Measurements from ENCODE around the gene ALDH4A1. TPM values are rescaled to one million over a fixed set of nuclear protein-coding genes. Genes with fewer than 3 reads are reported as not detected.

The ALDH4A1 gene
- total RNA-seq, 1 experiment from 2014 or later: 18.4 TPM

DNA sequence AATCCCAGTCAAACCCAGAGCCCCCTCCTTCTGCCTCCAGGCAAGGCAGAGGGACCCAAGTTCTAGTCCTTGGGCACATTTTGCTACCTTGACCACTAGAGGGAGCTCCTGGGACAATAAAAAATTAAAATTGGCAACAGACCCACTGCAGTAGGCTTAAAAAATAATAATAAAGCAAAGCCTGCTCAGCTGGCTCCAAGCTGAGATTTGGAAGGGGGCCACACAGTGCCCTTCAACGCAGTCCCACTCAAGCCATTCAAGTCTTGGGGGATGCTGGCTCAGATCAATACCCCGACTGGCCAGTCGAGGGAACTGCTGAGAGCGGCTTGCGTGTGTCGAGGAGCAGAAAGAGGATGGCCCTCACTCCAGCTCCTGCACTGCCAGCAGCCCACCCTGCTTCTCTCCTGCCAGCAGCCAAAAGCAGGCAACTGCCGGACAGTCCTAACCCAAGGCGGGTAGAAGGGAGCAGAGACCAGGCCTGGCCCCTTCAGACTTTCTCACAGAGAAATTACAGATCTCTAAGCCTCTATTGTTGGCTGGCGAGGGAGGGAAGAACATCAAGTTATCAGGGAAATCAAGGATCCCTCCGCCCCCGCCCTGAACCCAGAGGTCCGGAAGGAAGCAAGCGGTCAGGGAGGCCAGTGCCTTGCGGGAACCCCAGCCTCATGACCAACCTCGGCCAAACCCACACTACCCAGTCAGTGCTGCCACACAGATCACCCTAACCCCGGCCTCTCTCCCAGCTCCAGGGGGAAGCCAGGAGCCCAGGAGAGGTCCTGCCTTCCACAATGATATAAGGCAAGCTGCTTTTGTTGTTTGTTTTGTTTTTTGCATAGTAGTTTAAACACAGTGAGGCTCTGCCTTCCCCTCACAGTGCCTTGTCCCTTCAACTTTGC is 4.9 kb upstream of the ALDH4A1 start:
- intact Hi-C loops (cut with micrococcal nuclease; ENCODE audit: unreplicated experiment): loop anchor here (2.0 to 10.0 kb wide), 2 partner anchors 190 to 748 kb away; no protein-coding TSS in a partner anchor
- POLR2A ChIA-PET (ENCODE audit: low non-redundant PET): interaction anchor here (0.6 kb wide), 2 partner anchors 104 to 110 kb away, joined by 3 to 5 read pairs; no protein-coding TSS in a partner anchor
- H3K36me3 ChIP-seq (ENCODE audit: insufficient read depth, low read length, poor library complexity, severe bottlenecking): peaks cover 12% of the 10 kb centered on the region
- BruUV-seq (replicated peaks): no TSS peak
- peaks cover 8% of the 10 kb centered on the region for H3K4me1 ChIP-seq (ENCODE audit: insufficient read depth, low read length, poor library complexity, severe bottlenecking)
- H3K27me3 ChIP-seq (replicated peaks; ENCODE audit: insufficient read depth, low read depth, low read length, poor library complexity): no peaks in the 10 kb centered on the region
- CTCF ChIA-PET: interaction anchor here (0.6 to 2.1 kb wide), 11 partner anchors 19 to 753 kb away, joined by 3 to 11 read pairs (median 6); partner anchors contain the start of gene IFFO2
- DNase-seq (ENCODE audit: low spot score): peak; percentile 80
- H3K4me3 ChIP-seq (ENCODE audit: low read depth, low read length, poor library complexity, severe bottlenecking): no peak overlapping the region
- TF ChIP-seq, protein P1, sequence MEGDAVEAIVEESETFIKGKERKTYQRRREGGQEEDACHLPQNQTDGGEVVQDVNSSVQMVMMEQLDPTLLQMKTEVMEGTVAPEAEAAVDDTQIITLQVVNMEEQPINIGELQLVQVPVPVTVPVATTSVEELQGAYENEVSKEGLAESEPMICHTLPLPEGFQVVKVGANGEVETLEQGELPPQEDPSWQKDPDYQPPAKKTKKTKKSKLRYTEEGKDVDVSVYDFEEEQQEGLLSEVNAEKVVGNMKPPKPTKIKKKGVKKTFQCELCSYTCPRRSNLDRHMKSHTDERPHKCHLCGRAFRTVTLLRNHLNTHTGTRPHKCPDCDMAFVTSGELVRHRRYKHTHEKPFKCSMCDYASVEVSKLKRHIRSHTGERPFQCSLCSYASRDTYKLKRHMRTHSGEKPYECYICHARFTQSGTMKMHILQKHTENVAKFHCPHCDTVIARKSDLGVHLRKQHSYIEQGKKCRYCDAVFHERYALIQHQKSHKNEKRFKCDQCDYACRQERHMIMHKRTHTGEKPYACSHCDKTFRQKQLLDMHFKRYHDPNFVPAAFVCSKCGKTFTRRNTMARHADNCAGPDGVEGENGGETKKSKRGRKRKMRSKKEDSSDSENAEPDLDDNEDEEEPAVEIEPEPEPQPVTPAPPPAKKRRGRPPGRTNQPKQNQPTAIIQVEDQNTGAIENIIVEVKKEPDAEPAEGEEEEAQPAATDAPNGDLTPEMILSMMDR (conservative IDR thresholded peaks at IDR 0.05; ENCODE audit: low read depth, low read length): peak; percentile 93
- TF ChIP-seq EZH2 (IDR thresholded peaks at IDR 0.05; ENCODE audit: borderline replicate concordance, low read depth, low read length, poor library complexity, severe bottlenecking): no peak
- H3K9me3 ChIP-seq (ENCODE audit: low read depth, low read length, poor library complexity, severe bottlenecking): no peaks in the 10 kb centered on the region
- H3K27ac ChIP-seq (ENCODE audit: low read depth, low read length, poor library complexity, severe bottlenecking): peak overlapping the region; percentile 37

DNA sequence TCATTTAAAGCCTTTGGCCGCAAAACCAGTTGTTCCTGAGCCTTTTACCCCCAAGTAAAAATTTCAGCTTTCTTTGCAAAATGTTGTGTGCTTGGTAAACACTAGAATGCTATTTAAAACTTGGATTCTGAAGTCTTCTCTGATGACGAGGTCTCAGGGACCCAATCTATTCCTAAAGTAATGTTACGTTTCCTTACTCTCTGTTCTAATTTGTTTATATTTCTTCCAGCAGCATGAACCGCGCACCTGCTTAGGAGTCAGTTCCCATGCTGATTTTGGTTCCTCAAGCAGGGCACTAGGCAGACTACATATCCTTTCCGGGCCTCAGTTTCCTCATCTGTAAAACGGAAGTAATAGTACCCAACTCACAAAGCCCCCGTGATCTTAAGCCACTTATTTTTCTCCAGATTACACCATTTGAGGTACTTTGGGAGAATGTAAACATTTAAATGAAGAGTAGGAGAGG is 969 bp upstream of the ALDH4A1 start:
- no peak for TF ChIP-seq EZH2 (IDR thresholded peaks at IDR 0.05; ENCODE audit: borderline replicate concordance, low read depth, low read length, poor library complexity, severe bottlenecking)
- TF ChIP-seq, protein P1 (conservative IDR thresholded peaks at IDR 0.05; ENCODE audit: low read depth, low read length): no peak
- H3K36me3 ChIP-seq (ENCODE audit: insufficient read depth, low read length, poor library complexity, severe bottlenecking): no peaks in the 10 kb centered on the region
- CTCF ChIA-PET: interaction anchor here (1.7 to 3.6 kb wide), 2 partner anchors 10 to 19 kb away, joined by 4 to 18 read pairs; no protein-coding TSS in a partner anchor
- peak overlapping the region; percentile 89 for H3K4me3 ChIP-seq (ENCODE audit: low read depth, low read length, poor library complexity, severe bottlenecking)
- DNase-seq (ENCODE audit: low spot score): no peak
- intact Hi-C loops (cut with micrococcal nuclease; ENCODE audit: unreplicated experiment): loop anchor here (10.0 kb wide), 1 partner anchor 751 kb away; no protein-coding TSS in a partner anchor
- POLR2A ChIA-PET (ENCODE audit: low non-redundant PET): no interaction called here
- no peaks in the 10 kb centered on the region for H3K27me3 ChIP-seq (replicated peaks; ENCODE audit: insufficient read depth, low read depth, low read length, poor library complexity)
- BruUV-seq (replicated peaks): TSS peak; percentile 88
- peaks cover 26% of the 10 kb centered on the region for H3K4me1 ChIP-seq (ENCODE audit: insufficient read depth, low read length, poor library complexity, severe bottlenecking)
- H3K27ac ChIP-seq (ENCODE audit: low read depth, low read length, poor library complexity, severe bottlenecking): peak overlapping the region; percentile 95
- no peaks in the 10 kb centered on the region for H3K9me3 ChIP-seq (ENCODE audit: low read depth, low read length, poor library complexity, severe bottlenecking)

DNA sequence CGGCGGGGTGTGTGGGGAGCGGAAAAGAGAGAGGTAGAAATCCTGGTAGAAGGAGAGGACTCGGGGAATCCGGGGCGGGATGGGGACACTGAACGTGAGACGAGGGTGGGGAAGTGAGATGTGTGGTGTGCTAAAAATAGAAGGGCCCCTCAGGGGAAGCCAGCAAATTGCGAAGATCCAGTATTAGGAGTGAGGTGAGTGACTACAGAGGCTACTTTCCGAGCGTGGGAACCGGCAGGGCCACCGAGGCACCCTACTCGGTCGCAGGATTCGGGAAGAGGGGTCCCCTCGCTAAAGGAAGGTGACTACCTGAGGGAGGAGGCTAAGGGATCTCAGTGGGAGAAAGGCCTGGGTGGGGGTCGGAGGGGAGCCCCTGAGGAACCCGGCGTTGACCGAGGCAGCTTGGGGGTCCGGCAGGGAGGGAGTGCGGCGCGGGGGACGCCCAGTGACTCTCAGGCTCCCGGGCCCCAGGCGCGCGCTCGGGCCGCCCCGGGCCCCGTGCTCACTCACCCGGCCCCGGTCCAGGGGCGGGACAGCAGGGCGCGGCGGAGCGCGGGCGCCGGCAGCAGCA is 318 bp downstream of the ALDH4A1 start:
- peak; percentile 25 for DNase-seq (ENCODE audit: low spot score)
- peaks cover 22% of the 10 kb centered on the region for H3K4me1 ChIP-seq (ENCODE audit: insufficient read depth, low read length, poor library complexity, severe bottlenecking)
- TF ChIP-seq, protein P1 (conservative IDR thresholded peaks at IDR 0.05; ENCODE audit: low read depth, low read length): no peak
- TF ChIP-seq EZH2 (IDR thresholded peaks at IDR 0.05; ENCODE audit: borderline replicate concordance, low read depth, low read length, poor library complexity, severe bottlenecking): no peak
- H3K27ac ChIP-seq (ENCODE audit: low read depth, low read length, poor library complexity, severe bottlenecking): peak overlapping the region; percentile 95
- ChIA-PET POLR2A (ENCODE audit: low non-redundant PET) (no interaction called here), CTCF (interaction anchor here (3.6 kb wide), 1 partner anchor 11 kb away, joined by 18 read pairs; no protein-coding TSS in a partner anchor)
- H3K9me3 ChIP-seq (ENCODE audit: low read depth, low read length, poor library complexity, severe bottlenecking): no peaks in the 10 kb centered on the region
- H3K36me3 ChIP-seq (ENCODE audit: insufficient read depth, low read length, poor library complexity, severe bottlenecking): no peaks in the 10 kb centered on the region
- H3K4me3 ChIP-seq (ENCODE audit: low read depth, low read length, poor library complexity, severe bottlenecking): peak overlapping the region; percentile 89
- intact Hi-C loops (cut with micrococcal nuclease; ENCODE audit: unreplicated experiment): loop anchor here (10.0 kb wide), 1 partner anchor 753 kb away; no protein-coding TSS in a partner anchor
- BruUV-seq (replicated peaks): no TSS peak
- H3K27me3 ChIP-seq (replicated peaks; ENCODE audit: insufficient read depth, low read depth, low read length, poor library complexity): no peaks in the 10 kb centered on the region
